Activated CD8-positive, alpha-beta T cell treated with anti-CD3 and anti-CD28 coated beads for 36 hours (primary cell): ENCODE data around the gene INPP5D. TPM values are rescaled to one million over a fixed set of nuclear protein-coding genes. Genes with fewer than 3 reads are reported as not detected.
A peak's percentile ranks its signal among the peaks of the same experiment; 100 is the strongest.

ENCODE experiments used
- ATAC-seq: fragments of 200-7000 bp; cut with Tn5 transposase; one replicate; pipeline ENCODE4 v1.10.0; 2021; ENCODE audit warnings: mild to moderate bottlenecking, moderate library complexity
- CTCF ChIA-PET: fragments of 350-600 bp; sonication (Branson Sonifier 250); formaldehyde crosslinking; loops from one replicate; lab custom pipeline; 2021; ENCODE audit warnings: antibody characterized with exemption; lab: Charles Lee
- POLR2A ChIA-PET: fragments of 350-600 bp; sonication (Branson Sonifier 250); formaldehyde crosslinking; loops from one replicate; lab custom pipeline; 2021; ENCODE audit warnings: antibody characterized with exemption; lab: Charles Lee
- DNase-seq: peaks from one replicate; pipeline ENCODE4 v3.0.0-alpha.2; 2020
- H3K27ac Mint-ChIP-seq: one replicate; pipeline ENCODE4 v1.8.0; 2021; ENCODE audit warnings: mild to moderate bottlenecking, mixed read lengths
- H3K27me3 Mint-ChIP-seq: one replicate; pipeline ENCODE4 v1.8.0; 2021; ENCODE audit warnings: mixed read lengths
- H3K36me3 Mint-ChIP-seq: one replicate; pipeline ENCODE4 v1.8.0; 2021; ENCODE audit warnings: low read depth, mixed read lengths
- H3K4me1 Mint-ChIP-seq: one replicate; pipeline ENCODE4 v1.8.0; 2021; ENCODE audit warnings: low read depth, mixed read lengths
- H3K4me3 Mint-ChIP-seq: one replicate; pipeline ENCODE4 v1.8.0; 2021; ENCODE audit warnings: mild to moderate bottlenecking, moderate library complexity, mixed read lengths
- H3K9me3 Mint-ChIP-seq: one replicate; pipeline ENCODE4 v1.8.0; 2021; ENCODE audit warnings: mixed read lengths
- intact Hi-C: fragments of 100-400 bp; cut with micrococcal nuclease; formaldehyde crosslinking; loops from one replicate; pipeline ENCODE4 v1.10.0; 2022
- total RNA-seq, 2 experiments: library from RNA; stranded (reverse); gene quantifications; one replicate each; pipeline ENCODE4 v1.2.3, GENCODE V29; 2021
- TF ChIP-seq, protein P1 (sequence below): fragments of 200-600 bp; IDR thresholded peaks from one replicate; pipeline ENCODE4 v1.8.0; 2022; ENCODE audit warnings: antibody characterized with exemption, mild to moderate bottlenecking

The INPP5D gene
- total RNA-seq, 2 experiments from 2014 or later = 38.6 to 40.2 TPM

DNA sequence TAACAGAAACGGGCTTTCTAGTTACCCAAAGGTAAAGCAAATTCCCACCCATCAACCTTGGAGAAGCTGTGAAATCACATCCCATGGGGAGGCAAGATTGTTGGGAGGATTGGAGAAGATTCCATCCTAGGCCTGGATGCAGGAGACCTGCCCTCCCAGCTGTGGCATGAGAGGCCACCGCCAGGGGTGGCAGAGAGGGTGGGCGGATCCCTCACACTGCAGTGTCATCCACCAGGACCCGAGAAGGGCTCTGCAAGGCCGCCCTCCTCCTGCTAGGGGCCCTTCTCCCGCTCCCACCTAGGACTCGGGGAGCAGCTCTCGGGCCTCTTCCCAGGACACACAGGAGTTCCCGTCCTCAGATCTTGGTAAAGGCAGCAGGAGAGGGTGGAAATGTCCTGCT lies 175.8 kb downstream of the INPP5D start:
- Mint-ChIP-seq H3K36me3 (no peaks in the 10 kb centered on the region), H3K4me3 (no peak overlapping the region), H3K4me1 (peaks cover 56% of the 10 kb centered on the region), H3K27me3 (no peaks in the 10 kb centered on the region), H3K9me3 (no peaks in the 10 kb centered on the region), H3K27ac (no peak overlapping the region)
- TF ChIP-seq, protein P1, sequence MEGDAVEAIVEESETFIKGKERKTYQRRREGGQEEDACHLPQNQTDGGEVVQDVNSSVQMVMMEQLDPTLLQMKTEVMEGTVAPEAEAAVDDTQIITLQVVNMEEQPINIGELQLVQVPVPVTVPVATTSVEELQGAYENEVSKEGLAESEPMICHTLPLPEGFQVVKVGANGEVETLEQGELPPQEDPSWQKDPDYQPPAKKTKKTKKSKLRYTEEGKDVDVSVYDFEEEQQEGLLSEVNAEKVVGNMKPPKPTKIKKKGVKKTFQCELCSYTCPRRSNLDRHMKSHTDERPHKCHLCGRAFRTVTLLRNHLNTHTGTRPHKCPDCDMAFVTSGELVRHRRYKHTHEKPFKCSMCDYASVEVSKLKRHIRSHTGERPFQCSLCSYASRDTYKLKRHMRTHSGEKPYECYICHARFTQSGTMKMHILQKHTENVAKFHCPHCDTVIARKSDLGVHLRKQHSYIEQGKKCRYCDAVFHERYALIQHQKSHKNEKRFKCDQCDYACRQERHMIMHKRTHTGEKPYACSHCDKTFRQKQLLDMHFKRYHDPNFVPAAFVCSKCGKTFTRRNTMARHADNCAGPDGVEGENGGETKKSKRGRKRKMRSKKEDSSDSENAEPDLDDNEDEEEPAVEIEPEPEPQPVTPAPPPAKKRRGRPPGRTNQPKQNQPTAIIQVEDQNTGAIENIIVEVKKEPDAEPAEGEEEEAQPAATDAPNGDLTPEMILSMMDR = no peak
- intact Hi-C loops = no loop called here
- DNase-seq = no peak
- CTCF ChIA-PET = interaction anchor here (0.7 to 1.8 kb wide), 3 partner anchors 8 to 182 kb away, joined by 3 to 7 read pairs (median 4); partner anchors contain the start of gene ATG16L1
- no peak for ATAC-seq
- POLR2A ChIA-PET = interaction anchor here (1.0 to 1.1 kb wide), 2 partner anchors 15 to 176 kb away, joined by 3 to 5 read pairs; partner anchors contain the start of genes ATG16L1 and INPP5D

DNA sequence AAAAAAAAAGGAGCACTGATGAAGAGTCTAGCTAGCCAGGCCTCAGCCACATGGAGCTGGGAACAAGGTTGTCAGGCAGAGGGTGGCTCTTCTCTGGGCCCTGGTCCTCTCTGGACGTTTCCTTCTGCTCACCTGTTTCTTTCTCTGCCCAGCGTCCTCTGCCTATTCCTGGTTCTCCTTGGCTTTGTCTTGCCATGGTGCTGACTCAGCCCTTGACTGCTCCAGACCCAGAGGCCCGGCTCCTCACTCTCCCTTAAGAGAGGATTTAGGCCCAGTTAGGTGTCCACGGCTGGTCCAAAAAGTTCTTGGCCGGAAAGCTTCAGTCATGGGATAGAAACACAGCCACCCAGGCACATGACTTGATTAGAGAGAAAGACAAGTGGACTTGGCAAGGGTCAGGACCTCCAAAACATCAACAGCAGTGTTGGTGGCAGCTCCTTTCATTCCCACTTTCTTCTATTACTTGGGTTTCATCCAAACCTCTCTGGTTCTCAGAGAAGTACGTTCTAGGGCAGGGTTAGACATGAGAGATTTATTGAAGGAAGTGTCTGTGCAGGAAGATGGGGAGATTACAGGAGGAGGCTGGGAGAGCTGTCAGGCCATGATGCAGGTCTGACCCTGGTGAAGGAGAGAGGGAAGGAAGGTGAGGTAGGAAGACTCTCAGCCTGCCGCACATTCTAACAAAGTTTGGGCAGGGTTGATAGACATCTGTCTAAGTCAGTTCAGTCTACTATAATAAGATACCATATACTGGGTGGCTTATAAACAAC lies 176.9 kb downstream of the INPP5D start:
- Mint-ChIP-seq H3K4me1 (peaks cover 62% of the 10 kb centered on the region), H3K27me3 (no peaks in the 10 kb centered on the region), H3K4me3 (no peak overlapping the region), H3K36me3 (no peaks in the 10 kb centered on the region), H3K9me3 (no peaks in the 10 kb centered on the region), H3K27ac (no peak overlapping the region)
- intact Hi-C loops = no loop called here
- CTCF ChIA-PET = interaction anchor here (1.8 kb wide), 1 partner anchor 183 kb away, joined by 7 read pairs; no protein-coding TSS in a partner anchor
- ATAC-seq (no peak), DNase-seq (no peak)
- POLR2A ChIA-PET = interaction anchor here (1.1 kb wide), 2 partner anchors 14 to 177 kb away, joined by 3 to 5 read pairs; partner anchors contain the start of genes ATG16L1 and INPP5D
- TF ChIP-seq, protein P1 = no peak

DNA sequence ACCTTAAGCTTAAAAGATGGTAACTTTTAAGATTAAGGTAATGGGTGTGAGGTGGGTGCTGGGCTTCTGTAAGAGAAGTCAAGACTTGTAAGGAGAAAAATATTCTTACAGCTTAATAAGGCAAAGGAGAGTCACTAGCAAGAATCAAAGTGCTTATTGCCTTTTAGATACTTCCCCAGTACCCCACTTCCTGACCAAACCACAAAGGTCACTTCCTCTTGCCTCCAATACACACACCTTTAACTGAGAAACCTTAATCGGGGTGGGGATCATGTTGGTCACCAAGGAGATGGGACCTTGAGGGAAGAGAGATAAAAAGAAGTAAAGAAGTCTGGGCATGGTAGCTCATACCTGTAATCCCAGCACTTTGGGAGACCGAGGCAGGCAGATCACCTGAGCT lies 180.8 kb downstream of the INPP5D start:
- H3K4me3 Mint-ChIP-seq = peak overlapping the region; percentile 6
- H3K36me3 Mint-ChIP-seq = no peaks in the 10 kb centered on the region
- TF ChIP-seq, protein P1 = no peak
- intact Hi-C loops = loop anchor here (5.0 kb wide), 1 partner anchor 159 kb away; no protein-coding TSS in a partner anchor
- no peaks in the 10 kb centered on the region for H3K27me3 Mint-ChIP-seq
- no peaks in the 10 kb centered on the region for H3K9me3 Mint-ChIP-seq
- ChIA-PET CTCF (interaction anchor here (0.7 to 0.9 kb wide), 3 partner anchors 10 to 141 kb away, joined by 3 to 4 read pairs (median 3); partner anchors contain the start of gene ATG16L1), POLR2A (interaction anchor here (1.6 kb wide), 1 partner anchor 10 kb away, joined by 7 read pairs; the partner anchor contains the start of gene ATG16L1)
- ATAC-seq = peak; percentile 75
- peaks cover 55% of the 10 kb centered on the region for H3K4me1 Mint-ChIP-seq
- peak; percentile 75 for DNase-seq
- peak overlapping the region; percentile 69 for H3K27ac Mint-ChIP-seq

DNA sequence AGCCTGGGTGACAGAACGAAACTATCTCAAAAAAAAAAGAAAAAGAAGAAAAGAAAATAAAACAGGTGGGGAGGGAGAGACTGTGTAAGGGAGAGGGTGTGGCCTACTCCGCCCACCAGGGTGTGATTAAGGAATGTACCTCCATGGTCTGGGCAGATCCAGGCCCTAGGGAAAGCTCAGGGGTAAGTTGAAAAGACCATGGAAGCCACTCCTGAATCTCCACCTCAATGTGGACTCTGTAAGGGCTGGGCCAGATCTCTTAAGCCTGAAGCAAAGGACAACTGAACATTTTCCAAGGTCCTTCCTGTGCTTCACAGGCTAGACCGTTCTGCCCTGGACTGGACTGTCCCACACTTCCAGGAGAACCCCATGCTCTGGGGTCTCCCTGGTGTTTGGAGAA lies 181.7 kb downstream of the INPP5D start:
- Mint-ChIP-seq H3K36me3 (no peaks in the 10 kb centered on the region), H3K27me3 (no peaks in the 10 kb centered on the region), H3K4me1 (peaks cover 56% of the 10 kb centered on the region), H3K27ac (no peak overlapping the region), H3K9me3 (no peaks in the 10 kb centered on the region), H3K4me3 (no peak overlapping the region)
- ATAC-seq = peak; percentile 5
- intact Hi-C loops = loop anchor here (5.0 kb wide), 1 partner anchor 160 kb away; no protein-coding TSS in a partner anchor
- no peak for DNase-seq
- POLR2A ChIA-PET = interaction anchor here (0.6 to 0.9 kb wide), 2 partner anchors 29 to 438 kb away, joined by 3 read pairs; no protein-coding TSS in a partner anchor
- CTCF ChIA-PET = interaction anchor here (0.6 kb wide), 1 partner anchor 187 kb away, joined by 3 read pairs; no protein-coding TSS in a partner anchor
- TF ChIP-seq, protein P1 = no peak
